Uterus (tissue), 4 donors: ENCODE measurements around the gene TUNAR. TPM values are rescaled to one million over a fixed set of nuclear protein-coding genes. Genes with fewer than 3 reads are reported as not detected.

Experiments used
- DNase-seq, 2 donors: peaks; one replicate each; pipeline ENCODE4 v3.0.0-alpha.2; 2019 to 2020
- H3K27ac ChIP-seq, 2 donors: fragments of 200-600 bp; sonication (generic); 1 replicate in 1 of 2; 2 replicates in 1 of 2; pipeline ENCODE4 v1.5.1; 2016 to 2018
- H3K27me3 ChIP-seq, 2 donors: fragments of 200-600 bp; sonication (generic); one replicate each; pipeline ENCODE4 v1.5.1; 2018 to 2019; ENCODE audit warnings: control low read depth in 1 of 2
- H3K36me3 ChIP-seq, 2 donors: fragments of 200-600 bp; sonication (generic); one replicate each; pipeline ENCODE4 v1.5.1; 2019; ENCODE audit warnings: control low read depth in 1 of 2
- H3K4me1 ChIP-seq, 2 donors: fragments of 200-600 bp; sonication (generic); one replicate each; pipeline ENCODE4 v1.5.1; 2018 to 2019; ENCODE audit warnings: control low read depth in 1 of 2
- H3K4me3 ChIP-seq, 2 donors: fragments of 200-600 bp; sonication (generic); 1 replicate in 1 of 2; 2 replicates in 1 of 2; pipeline ENCODE4 v1.5.1; 2018 to 2019; ENCODE audit warnings: mild to moderate bottlenecking in 1 of 2
- H3K9me3 ChIP-seq, 2 donors: fragments of 200-600 bp; sonication (generic); one replicate each; pipeline ENCODE4 v1.5.1; 2019; ENCODE audit warnings: control low read depth in 1 of 2
- POLR2A ChIP-seq, 2 donors: fragments of 450-650 bp; IDR thresholded peaks; one replicate each; pipeline ENCODE4 v1.6.1; 2016; ENCODE audit warnings: antibody characterized with exemption in 2 of 2, mild to moderate bottlenecking in 1 of 2, moderate library complexity in 1 of 2
- intact Hi-C: fragments of 100-400 bp; cut with DNase I; formaldehyde crosslinking; loops from one replicate; pipeline ENCODE4 v1.15.1; 2023; ENCODE audit warnings: low total_unique reads
- total RNA-seq, 4 donors: library from RNA; depleted of rRNA in 3 of 4; stranded (reverse); fragments of >200 nt in 3 of 4; gene quantifications; one replicate each; pipeline versions ENCODE4 v1.1.0 to v1.2.4, GENCODE V29; 2014 to 2023
- TF ChIP-seq, protein P1 (sequence below), 4 experiments: fragments of 200-600 bp in 2 of 4; fragments of 450-650 bp in 2 of 4; sonication (generic) in 2 of 4; IDR thresholded peaks; one replicate each; pipeline ENCODE4 v1.5.1; 2016 to 2019; ENCODE audit warnings: antibody characterized with exemption in 4 of 4, mild to moderate bottlenecking in 2 of 4, moderate library complexity in 1 of 4
- donor health status: DM: yes; HTN: yes; CAD: no.

TUNAR gene
- total RNA-seq, 4 donors from 2014 or later, result 0.40 to 4.2 (median 1.8) TPM; not detected in 1

DNA sequence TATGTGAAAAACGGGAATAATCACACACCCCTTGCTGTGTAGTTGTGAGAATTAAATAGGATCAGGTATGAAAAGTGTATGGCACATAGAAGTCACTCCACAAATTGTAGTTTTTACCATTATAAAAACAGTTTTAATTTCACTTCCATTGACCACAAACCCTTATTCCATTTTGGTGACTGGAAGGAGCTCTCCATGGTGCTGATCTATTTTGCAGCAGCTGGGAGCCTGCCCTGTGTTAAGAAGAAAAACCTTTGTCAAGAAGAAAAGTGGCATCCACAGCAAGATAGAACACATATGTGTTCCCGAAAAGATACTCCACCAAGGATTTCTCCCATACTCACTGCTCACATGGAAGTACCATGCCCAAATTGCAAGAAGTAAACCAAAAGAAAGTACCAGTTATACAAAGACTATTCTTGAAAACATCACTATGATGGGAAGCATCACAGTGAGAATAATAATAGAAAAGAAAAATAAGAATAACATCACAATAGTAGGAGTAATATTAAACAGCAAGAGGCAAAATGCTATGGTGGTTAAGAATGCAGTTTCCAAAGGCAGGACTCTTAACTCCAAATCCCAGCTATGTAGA is 58.7 kb downstream of the TUNAR start:
- intact Hi-C loops, result no loop called here

DNA sequence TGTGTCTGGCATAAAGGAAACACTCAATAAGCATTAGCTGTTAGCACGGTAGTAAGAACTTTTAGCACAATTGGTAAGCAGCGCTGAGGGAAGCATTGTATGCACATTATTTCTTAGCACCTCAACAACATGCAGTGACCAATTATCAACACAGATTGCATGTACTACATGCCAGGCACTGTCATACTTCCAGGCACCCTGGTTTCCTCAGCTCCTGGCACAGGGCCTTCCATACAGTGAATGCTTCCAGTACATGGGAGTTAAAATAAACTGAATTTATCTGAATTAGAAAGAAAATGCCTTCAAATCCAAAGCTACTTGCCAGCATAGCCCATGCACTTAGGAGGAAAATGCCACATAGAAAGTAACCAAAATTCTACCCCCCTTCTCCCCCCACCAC is 59.4 kb downstream of the TUNAR start:
- no peak for DNase-seq
- no peaks in the 10 kb centered on the region for H3K4me1 ChIP-seq
- no peak overlapping the region for H3K27ac ChIP-seq
- no peaks in the 10 kb centered on the region for H3K27me3 ChIP-seq
- H3K9me3 ChIP-seq, result no peaks in the 10 kb centered on the region
- intact Hi-C loops, result no loop called here
- no peak for TF ChIP-seq POLR2A (IDR thresholded peaks at IDR 0.05)
- TF ChIP-seq, protein P1, sequence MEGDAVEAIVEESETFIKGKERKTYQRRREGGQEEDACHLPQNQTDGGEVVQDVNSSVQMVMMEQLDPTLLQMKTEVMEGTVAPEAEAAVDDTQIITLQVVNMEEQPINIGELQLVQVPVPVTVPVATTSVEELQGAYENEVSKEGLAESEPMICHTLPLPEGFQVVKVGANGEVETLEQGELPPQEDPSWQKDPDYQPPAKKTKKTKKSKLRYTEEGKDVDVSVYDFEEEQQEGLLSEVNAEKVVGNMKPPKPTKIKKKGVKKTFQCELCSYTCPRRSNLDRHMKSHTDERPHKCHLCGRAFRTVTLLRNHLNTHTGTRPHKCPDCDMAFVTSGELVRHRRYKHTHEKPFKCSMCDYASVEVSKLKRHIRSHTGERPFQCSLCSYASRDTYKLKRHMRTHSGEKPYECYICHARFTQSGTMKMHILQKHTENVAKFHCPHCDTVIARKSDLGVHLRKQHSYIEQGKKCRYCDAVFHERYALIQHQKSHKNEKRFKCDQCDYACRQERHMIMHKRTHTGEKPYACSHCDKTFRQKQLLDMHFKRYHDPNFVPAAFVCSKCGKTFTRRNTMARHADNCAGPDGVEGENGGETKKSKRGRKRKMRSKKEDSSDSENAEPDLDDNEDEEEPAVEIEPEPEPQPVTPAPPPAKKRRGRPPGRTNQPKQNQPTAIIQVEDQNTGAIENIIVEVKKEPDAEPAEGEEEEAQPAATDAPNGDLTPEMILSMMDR (IDR thresholded peaks at IDR 0.05), result no peak
- no peak overlapping the region for H3K4me3 ChIP-seq
- no peaks in the 10 kb centered on the region for H3K36me3 ChIP-seq

More for the DNA sequence above, 58.7 kb downstream of the TUNAR start:
- Histone ChIP-seq H3K9me3 (no peaks in the 10 kb centered on the region), H3K4me3 (no peak overlapping the region), H3K27me3 (no peaks in the 10 kb centered on the region), H3K4me1 (no peaks in the 10 kb centered on the region), H3K36me3 (no peaks in the 10 kb centered on the region), H3K27ac (no peak overlapping the region)
- TF ChIP-seq, protein P1 (IDR thresholded peaks at IDR 0.05), result no peak
- TF ChIP-seq POLR2A (IDR thresholded peaks at IDR 0.05), result no peak
- DNase-seq, result no peak

DNA sequence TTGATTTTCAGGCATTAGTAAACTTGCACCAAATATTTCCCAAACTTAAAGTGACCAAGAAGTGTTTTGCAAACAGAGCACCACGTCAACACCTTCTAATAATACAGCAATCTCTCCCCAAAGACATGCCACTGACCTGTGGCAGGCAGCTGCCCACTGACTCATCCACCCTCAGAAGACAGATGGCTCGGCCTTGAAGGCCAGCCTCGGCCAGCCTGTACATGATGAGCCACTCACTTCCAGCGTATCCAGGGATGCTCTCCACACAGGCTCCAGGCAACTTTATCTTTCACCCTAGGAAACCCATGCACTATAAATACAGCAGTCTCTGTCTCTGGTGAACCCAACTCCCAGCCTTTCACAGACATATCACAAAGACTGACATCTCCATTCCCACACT is 62.7 kb downstream of the TUNAR start:
- TF ChIP-seq, protein P1 (IDR thresholded peaks at IDR 0.05), result no peak
- TF ChIP-seq POLR2A (IDR thresholded peaks at IDR 0.05), result no peak
- H3K27me3 ChIP-seq, result no peaks in the 10 kb centered on the region
- no peaks in the 10 kb centered on the region for H3K36me3 ChIP-seq
- intact Hi-C loops, result no loop called here
- no peaks in the 10 kb centered on the region for H3K9me3 ChIP-seq
- no peaks in the 10 kb centered on the region for H3K4me1 ChIP-seq
- H3K4me3 ChIP-seq, result no peak overlapping the region
- H3K27ac ChIP-seq, result no peak overlapping the region
- DNase-seq, result no peak

DNA sequence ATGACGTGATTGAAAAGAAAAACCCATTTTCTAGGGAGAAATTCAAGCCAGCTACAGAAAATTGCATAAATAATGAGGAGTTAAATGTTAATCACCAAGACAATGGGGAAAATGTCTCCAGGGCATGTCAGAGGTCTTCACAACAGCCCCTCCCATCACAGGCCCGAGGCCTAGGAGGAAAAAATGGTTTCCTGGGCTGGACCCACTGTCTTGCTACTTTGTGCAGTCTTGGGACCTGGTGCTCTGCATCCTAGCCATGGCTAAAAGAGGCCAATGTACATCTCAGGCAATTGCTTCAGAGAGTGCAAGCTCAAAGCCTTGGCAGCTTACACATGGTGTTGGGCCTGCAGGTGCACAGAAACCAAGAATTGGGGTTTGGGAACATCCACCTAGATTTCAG is 65.3 kb downstream of the TUNAR start:
- Histone ChIP-seq H3K36me3 (no peaks in the 10 kb centered on the region), H3K4me3 (no peak overlapping the region), H3K9me3 (no peaks in the 10 kb centered on the region), H3K4me1 (no peaks in the 10 kb centered on the region), H3K27ac (no peak overlapping the region), H3K27me3 (no peaks in the 10 kb centered on the region)
- intact Hi-C loops, result no loop called here
- no peak for TF ChIP-seq POLR2A (IDR thresholded peaks at IDR 0.05)
- TF ChIP-seq, protein P1 (IDR thresholded peaks at IDR 0.05), result no peak
- DNase-seq, result no peak

DNA sequence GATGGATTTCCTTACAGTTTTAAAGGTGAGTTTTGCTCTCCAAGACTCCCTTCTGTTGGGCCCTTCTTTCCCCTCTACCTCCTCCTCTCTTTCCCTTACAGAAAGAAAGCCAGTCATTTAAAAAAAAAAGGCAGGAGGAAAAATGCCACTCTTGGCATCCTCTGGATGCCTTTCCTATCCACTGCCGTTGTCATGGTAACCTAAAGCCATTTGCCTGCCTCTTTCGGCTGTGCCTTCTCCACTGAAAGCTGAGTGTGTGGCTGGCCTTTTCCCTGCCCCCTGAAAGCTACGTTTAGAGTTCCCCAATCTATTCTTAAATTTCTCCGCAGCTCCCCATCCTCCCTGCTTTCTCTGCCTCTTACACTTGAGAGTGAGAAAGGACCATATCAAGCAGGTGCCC is 67.1 kb downstream of the TUNAR start:
- no peaks in the 10 kb centered on the region for H3K27me3 ChIP-seq
- no peak overlapping the region for H3K27ac ChIP-seq
- no peak overlapping the region for H3K4me3 ChIP-seq
- TF ChIP-seq, protein P1 (IDR thresholded peaks at IDR 0.05), result no peak
- TF ChIP-seq POLR2A (IDR thresholded peaks at IDR 0.05), result no peak
- H3K36me3 ChIP-seq, result no peaks in the 10 kb centered on the region
- H3K9me3 ChIP-seq, result no peaks in the 10 kb centered on the region
- intact Hi-C loops, result no loop called here
- no peaks in the 10 kb centered on the region for H3K4me1 ChIP-seq
- no peak for DNase-seq
